GM21528 (cell line): ENCODE data around the gene ASCC3.

Experiments
- ATAC-seq: cut with Tn5 transposase; IDR thresholded peaks from one replicate; pipeline ENCODE4 v1.9.1; 2021; ENCODE audit warnings: mild to moderate bottlenecking, moderate library complexity; ENCODE audit not compliant: unreplicated experiment, low FRiP score

The ASCC3 gene

DNA sequence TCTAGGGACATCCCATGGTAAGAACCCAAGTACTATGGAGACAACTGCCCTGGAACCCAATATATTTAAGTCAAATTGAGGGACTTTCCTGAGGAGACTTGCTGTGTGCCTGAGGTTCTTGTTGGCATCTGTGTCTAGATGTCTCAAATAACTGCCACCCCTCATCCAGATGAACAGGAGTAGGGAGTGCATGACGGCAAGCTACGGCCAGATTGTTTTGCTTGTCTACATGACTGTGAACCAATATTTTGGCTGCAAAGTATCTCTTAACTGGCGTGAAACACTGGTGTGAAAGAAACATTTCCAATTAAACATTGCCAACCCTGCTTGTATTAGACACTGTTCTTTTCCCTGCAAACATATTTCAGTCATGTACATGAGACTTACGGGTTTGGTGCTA is 364.0 kb downstream of the ASCC3 start:
- ATAC-seq = no peak

DNA sequence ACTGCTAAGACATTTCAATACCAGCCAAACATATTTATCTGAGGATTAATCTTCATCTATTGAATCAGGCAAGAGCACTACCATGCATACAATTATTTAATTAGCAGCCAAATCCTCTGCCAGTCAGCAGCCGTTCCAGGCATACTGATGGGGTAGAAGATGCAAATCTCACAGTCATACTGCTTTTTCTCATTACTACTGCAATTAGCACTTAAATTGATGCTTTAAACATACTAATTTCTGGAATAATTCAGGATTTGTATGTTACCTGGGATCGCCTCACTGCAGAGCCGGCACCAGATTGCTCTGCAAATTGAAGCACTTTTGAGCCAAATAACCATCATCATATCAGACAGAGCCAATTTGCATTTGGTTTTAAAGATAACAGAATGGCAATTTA is 366.5 kb downstream of the ASCC3 start:
- ATAC-seq = no peak

DNA sequence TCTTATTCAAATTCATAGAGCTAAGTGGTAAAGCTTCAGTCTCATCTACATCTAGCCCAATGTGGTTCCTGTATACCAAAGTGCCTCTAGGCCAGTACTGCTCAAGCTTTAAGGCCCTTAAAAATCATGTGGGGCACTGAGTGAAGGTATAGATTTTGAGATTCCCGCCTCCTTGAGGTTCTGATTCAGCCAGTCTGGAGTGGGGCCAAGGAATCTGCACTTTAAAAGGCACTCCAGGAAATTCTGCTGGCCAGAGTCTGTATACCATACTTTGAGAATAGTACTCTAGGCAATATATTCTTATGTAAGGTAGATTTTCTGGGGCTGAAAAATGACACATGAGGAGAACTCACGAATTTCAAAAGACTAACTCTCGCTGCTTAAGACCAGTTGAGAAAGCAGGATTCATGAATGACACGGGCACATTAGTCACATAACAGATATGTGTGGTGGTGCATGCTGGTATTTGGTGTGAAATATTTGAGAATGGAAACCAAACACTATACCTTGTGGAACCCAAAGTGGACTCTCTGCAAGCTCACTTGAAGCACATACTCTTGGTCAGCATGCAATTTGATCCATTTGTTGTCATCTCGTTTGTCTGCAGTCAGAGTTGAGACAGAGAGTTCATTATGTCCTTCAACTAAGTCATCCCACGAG is 368.8 kb downstream of the ASCC3 start:
- ATAC-seq = no peak

GRCh38 chr6:100509101-100509500 is 372.0 kb downstream of the ASCC3 start:
- ATAC-seq = no peak

DNA sequence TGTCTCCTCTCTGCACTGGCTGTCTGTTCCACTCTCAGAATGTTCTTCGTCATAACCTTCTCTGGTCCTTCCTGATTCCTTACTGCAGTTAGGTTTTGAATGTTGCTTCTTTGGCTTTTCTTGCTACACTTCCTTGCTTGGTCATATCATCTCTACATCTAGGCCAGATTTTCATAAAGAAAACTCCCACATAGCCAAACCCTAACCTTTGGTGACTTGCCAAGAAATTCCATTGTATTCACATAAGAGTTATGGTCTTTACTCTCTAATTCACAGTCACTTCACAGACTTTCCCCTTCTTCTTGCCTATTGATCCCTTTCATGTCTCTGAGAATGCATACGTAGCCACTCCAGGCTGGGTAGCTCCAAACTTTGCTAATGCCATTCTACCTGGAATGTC is 374.5 kb downstream of the ASCC3 start:
- no peak for ATAC-seq

GRCh38 chr6:100504786-100505737 is 376.1 kb downstream of the ASCC3 start:
- no peak for ATAC-seq

DNA sequence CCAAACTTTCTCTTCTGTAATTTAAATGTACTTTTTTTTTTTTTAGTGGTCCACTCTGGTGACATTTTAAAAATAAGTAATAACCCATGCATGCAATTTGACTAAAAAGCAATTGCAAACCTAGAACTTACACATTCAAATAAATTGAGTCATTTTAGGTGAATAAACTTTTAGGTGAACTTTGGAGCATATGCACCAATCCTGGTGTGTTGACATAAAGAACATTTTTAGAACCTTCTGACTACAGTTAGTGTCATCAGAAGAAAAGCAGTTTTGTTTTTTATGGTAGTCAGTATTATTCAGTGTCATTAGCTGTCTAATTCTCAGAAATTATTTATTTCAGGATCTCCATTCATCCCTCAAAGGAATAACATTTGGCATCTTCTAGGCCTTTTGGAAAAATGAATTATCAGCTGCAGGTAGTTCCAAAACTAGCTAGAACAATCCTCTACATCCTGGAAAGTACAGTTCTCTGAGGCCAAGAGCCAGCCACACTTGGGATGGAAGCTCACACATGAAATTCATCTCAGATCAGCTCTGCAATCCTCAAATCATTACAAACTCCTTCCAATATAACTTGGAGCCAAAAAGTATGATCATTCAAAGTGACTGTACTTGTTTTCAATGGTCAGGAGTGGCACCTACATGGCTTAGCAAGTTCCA is 378.0 kb downstream of the ASCC3 start:
- ATAC-seq = no peak

GRCh38 chr6:100493206-100493888 is 387.8 kb downstream of the ASCC3 start:
- no peak for ATAC-seq

GRCh38 chr6:100491952-100492670 is 389.0 kb downstream of the ASCC3 start:
- ATAC-seq = no peak

DNA sequence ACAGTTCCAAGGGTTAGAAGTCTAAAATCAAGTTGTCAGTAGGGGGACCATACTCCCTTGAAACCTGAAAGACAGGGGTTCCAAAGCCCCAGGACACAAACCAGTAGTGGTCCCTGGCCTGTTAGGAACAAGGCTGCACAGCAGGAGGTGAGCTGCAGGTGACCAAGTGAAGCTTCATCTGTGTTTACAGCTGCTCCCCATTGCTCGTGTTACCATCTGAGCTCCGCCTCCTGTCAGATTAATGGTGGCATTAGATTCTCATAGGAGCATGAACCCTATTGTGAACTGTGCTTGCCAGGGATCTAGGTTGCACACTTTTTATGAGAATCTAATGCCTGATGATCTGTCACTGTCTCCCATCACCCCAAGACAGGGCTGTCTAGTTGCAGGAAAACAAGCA is 391.1 kb downstream of the ASCC3 start:
- no peak for ATAC-seq

DNA sequence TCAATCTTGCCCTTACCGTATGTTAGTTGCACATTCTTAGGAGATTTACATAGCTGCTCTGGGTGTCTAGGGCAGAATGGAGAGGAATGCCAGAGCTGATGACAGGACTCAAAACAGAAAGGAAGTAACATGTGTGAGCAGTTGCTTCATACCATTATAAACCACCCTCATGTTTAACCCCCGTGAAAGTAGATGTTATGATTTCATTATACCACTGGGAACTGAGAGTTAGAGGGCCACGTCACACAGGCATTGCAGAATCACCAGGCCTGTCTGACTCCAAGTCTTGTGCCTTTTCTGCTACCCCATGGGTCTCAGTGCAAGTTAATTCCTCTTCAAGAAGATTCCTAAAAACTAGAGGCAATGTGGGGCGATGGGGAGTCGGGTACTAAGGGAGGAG is 392.9 kb downstream of the ASCC3 start:
- ATAC-seq = no peak

DNA sequence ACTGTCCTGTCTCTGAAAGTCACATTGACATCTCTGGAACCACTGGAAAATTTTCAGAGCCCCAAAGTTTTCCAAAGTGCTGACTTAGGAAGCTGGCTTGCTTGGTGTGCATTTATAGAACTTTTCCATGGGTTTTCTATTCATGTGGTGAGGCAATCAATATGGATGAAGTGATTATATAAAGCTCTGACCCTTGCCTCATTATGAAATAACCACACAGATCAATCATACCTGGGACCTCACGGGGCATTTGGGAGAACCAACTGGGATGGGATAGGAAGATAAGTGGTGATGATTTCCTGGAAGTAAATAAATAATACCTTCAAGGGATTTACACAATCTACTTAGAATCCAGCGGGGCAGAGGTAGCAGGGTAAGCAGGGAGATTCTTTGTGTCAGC is 393.5 kb downstream of the ASCC3 start:
- ATAC-seq = no peak

DNA sequence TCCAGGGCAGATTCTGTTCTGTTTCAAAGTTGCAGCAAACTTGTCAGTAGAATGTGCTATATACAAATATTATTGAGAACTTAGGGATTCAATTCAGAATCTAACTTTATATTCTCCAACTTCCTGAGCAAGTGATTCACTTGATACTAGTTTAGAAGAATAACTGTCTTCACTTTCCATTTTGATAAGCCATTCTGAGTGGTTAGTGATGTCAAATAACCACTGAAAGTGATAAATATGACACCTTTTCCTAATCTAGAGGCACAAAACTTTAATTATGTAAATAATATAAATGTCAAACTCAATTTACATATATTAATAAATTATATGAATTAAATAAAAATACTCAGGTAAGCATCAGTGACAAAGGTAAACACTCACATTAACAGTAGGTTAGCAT is 395.9 kb downstream of the ASCC3 start:
- no peak for ATAC-seq

DNA sequence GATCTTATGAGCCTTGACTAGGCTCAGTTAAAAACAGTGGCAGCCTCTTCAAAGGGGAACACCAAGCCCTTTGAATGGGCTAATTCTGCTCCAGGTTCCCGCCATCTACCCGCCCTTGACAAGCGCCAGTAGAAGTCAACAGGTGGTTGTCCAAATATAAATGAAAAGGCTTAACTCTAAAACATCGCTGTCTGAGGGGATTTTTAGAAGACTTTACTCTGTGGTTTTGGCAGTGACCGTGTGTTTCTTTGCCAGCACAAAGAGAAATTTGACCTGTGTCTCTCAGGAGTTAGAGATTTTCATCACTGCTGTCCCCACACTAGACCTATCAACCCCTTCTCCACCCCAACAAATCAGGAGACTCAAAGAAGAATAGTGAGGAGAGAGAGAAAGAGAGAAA is 396.7 kb downstream of the ASCC3 start:
- no peak for ATAC-seq

GRCh38 chr6:100482698-100483097 is 398.4 kb downstream of the ASCC3 start:
- ATAC-seq = no peak

GRCh38 chr6:100479179-100480035 is 401.7 kb downstream of the ASCC3 start:
- ATAC-seq = peak; percentile 51

GRCh38 chr6:100475554-100476320 is 405.4 kb downstream of the ASCC3 start:
- peak; percentile 75 for ATAC-seq

- ATAC-seq = no peak
Measured at GRCh38 chr6:100473182-100473581, 407.9 kb downstream of the ASCC3 start.
